22Rv1 (cell line): ENCODE measurements around the gene MAP2K7.

Experiments used
- ZFX ChIP-seq: fragments of 450-650 bp; IDR thresholded peaks from 2 replicates; pipeline ENCODE4 v1.6.1; 2017; ENCODE audit warnings: antibody characterized with exemption, borderline replicate concordance
- TF ChIP-seq, protein P1 (sequence below): fragments of 450-650 bp; IDR thresholded peaks from 2 replicates; pipeline ENCODE4 v1.5.1; 2017; ENCODE audit warnings: mild to moderate bottlenecking

DNA sequence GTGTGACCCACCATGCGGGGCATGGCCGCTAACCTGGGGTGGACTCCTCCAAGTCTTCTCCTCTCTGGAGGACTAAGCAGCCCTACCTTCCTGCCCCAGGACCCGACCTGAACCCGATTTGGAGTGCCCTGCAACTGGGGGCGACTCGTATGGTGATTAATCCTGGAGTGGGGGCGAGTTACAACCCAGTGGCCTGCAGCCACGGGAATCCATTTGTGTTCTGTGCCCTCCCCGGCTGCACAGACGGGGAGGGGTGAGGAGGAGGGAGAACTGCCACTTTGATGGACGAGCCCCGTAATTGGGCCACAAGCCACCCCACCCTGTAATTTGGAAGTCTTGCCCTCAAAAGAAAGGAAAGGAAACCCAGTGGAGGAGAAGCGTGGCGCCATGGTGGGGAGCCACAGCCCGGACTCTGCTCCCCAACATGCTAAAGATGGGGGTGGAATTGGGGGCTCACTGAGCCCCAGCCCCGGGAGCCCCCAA is 47.5 kb upstream of the MAP2K7 start:
- TF ChIP-seq, protein P1, sequence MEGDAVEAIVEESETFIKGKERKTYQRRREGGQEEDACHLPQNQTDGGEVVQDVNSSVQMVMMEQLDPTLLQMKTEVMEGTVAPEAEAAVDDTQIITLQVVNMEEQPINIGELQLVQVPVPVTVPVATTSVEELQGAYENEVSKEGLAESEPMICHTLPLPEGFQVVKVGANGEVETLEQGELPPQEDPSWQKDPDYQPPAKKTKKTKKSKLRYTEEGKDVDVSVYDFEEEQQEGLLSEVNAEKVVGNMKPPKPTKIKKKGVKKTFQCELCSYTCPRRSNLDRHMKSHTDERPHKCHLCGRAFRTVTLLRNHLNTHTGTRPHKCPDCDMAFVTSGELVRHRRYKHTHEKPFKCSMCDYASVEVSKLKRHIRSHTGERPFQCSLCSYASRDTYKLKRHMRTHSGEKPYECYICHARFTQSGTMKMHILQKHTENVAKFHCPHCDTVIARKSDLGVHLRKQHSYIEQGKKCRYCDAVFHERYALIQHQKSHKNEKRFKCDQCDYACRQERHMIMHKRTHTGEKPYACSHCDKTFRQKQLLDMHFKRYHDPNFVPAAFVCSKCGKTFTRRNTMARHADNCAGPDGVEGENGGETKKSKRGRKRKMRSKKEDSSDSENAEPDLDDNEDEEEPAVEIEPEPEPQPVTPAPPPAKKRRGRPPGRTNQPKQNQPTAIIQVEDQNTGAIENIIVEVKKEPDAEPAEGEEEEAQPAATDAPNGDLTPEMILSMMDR, result no peak
- no peak for TF ChIP-seq ZFX
